ENCODE data around the gene PACRG. TPM values are rescaled to one million over a fixed set of nuclear protein-coding genes. Genes with fewer than 3 reads are reported as not detected.

PACRG gene
- total and polyA plus RNA-seq, 4 donors = 0.47 to 3.8 (median 2.4) TPM

- H3K4me1 ChIP-seq (ENCODE audit: control insufficient read depth in 4 of 4, insufficient read depth in 4 of 4, low read length in 3 of 4) = no peaks in the 10 kb centered on the region
- no peak overlapping the region for H3K4me3 ChIP-seq (ENCODE audit: low read depth in 1 of 3, low read length in 3 of 3)
- H3K27ac ChIP-seq (ENCODE audit: low read depth in 1 of 2, low read length in 2 of 2) = no peak overlapping the region
- WGBS = 96% methylated on average over 11 of the region's 11 CpGs
- no peak overlapping the region for H3K9ac ChIP-seq (ENCODE audit: low read depth in 1 of 2, low read length in 2 of 2)
- no peaks in the 10 kb centered on the region for H3K36me3 ChIP-seq (ENCODE audit: control insufficient read depth in 4 of 4, insufficient read depth in 3 of 4, low read depth in 1 of 4, low read length in 3 of 4)
- no peaks in the 10 kb centered on the region for H3K9me3 ChIP-seq (ENCODE audit: control insufficient read depth in 4 of 4, low read length in 3 of 4)
- TF ChIP-seq YY1 (IDR thresholded peaks at IDR 0.05) (no peak), FOXA2 (IDR thresholded peaks at IDR 0.05) (no peak), ZBTB33 (IDR thresholded peaks at IDR 0.05) (no peak), RAD21 (IDR thresholded peaks at IDR 0.05) (no peak), NR2F2 (IDR thresholded peaks at IDR 0.05) (no peak), SP1 (IDR thresholded peaks at IDR 0.05) (no peak)
- H3K27me3 ChIP-seq (ENCODE audit: control insufficient read depth in 4 of 4, insufficient read depth in 4 of 4, low read length in 3 of 4) = no peaks in the 10 kb centered on the region
- no peak for DNase-seq (ENCODE audit: low spot score)
Measured at GRCh38 chr6:163187606-163188005, 459.8 kb downstream of the PACRG start.

GRCh38 chr6:163188746-163189145 is 461.0 kb downstream of the PACRG start:
- H3K4me3 ChIP-seq (ENCODE audit: low read depth in 1 of 3, low read length in 3 of 3) = no peak overlapping the region
- WGBS = 90% methylated on average over 6 of the region's 6 CpGs
- H3K27ac ChIP-seq (ENCODE audit: low read depth in 1 of 2, low read length in 2 of 2) = no peak overlapping the region
- H3K9me3 ChIP-seq (ENCODE audit: control insufficient read depth in 4 of 4, low read length in 3 of 4) = no peaks in the 10 kb centered on the region
- no peak overlapping the region for H3K9ac ChIP-seq (ENCODE audit: low read depth in 1 of 2, low read length in 2 of 2)
- DNase-seq (ENCODE audit: low spot score) = no peak
- H3K27me3 ChIP-seq (ENCODE audit: control insufficient read depth in 4 of 4, insufficient read depth in 4 of 4, low read length in 3 of 4) = no peaks in the 10 kb centered on the region
- H3K4me1 ChIP-seq (ENCODE audit: control insufficient read depth in 4 of 4, insufficient read depth in 4 of 4, low read length in 3 of 4) = no peaks in the 10 kb centered on the region
- no peaks in the 10 kb centered on the region for H3K36me3 ChIP-seq (ENCODE audit: control insufficient read depth in 4 of 4, insufficient read depth in 3 of 4, low read depth in 1 of 4, low read length in 3 of 4)
- no peak for TF ChIP-seq FOXA2 (IDR thresholded peaks at IDR 0.05)
- TF ChIP-seq YY1 (IDR thresholded peaks at IDR 0.05) = no peak
- no peak for TF ChIP-seq SP1 (IDR thresholded peaks at IDR 0.05)
- no peak for TF ChIP-seq HNF4A (conservative IDR thresholded peaks at IDR 0.05)
- TF ChIP-seq ZBTB33 (IDR thresholded peaks at IDR 0.05) = no peak
- no peak for TF ChIP-seq ATF3 (IDR thresholded peaks at IDR 0.05)
- no peak for TF ChIP-seq HNF4G (IDR thresholded peaks at IDR 0.05)
- TF ChIP-seq JUND (IDR thresholded peaks at IDR 0.05) = no peak
- no peak for TF ChIP-seq RXRA (IDR thresholded peaks at IDR 0.05)
- no peak for TF ChIP-seq REST (IDR thresholded peaks at IDR 0.05)
- TF ChIP-seq EGR1 (IDR thresholded peaks at IDR 0.05; ENCODE audit: low read depth in 2 of 2) = no peak
- TF ChIP-seq CTCF (IDR thresholded peaks at IDR 0.05; ENCODE audit: low read depth, low read length, missing input control) = no peak
- TF ChIP-seq NR2F2 (IDR thresholded peaks at IDR 0.05) = no peak
- TF ChIP-seq GABPA (IDR thresholded peaks at IDR 0.05 in 1 of 2, conservative IDR thresholded peaks at IDR 0.05 in 1 of 2) = no peak
- TF ChIP-seq MAX (IDR thresholded peaks at IDR 0.05) = no peak
- TF ChIP-seq TAF1 (conservative IDR thresholded peaks at IDR 0.05) = no peak
- TF ChIP-seq FOXA1 (IDR thresholded peaks at IDR 0.05) = no peak
